DOHH2 (cell line): ENCODE results near the gene EMILIN3.

Source experiments
- H3F3A ChIP-seq: fragments of 200-600 bp; sonication (generic), shearing (Covaris generic); 2 replicates; pipeline ENCODE4 v1.6.0; 2016; ENCODE audit warnings: antibody characterized with exemption, mild to moderate bottlenecking; ENCODE audit not compliant: control insufficient read depth, insufficient read depth
- H3K27ac ChIP-seq: fragments of 200-600 bp; sonication (generic); 2 replicates; pipeline ENCODE4 v1.5.1; 2014; ENCODE audit warnings: low read depth, mild to moderate bottlenecking, low read length, moderate library complexity
- H3K27me3 ChIP-seq: fragments of 200-600 bp; sonication (generic); 2 replicates; pipeline ENCODE4 v1.6.1; 2014; ENCODE audit warnings: mild to moderate bottlenecking, low read length, mixed read lengths; ENCODE audit not compliant: control insufficient read depth
- H3K36me3 ChIP-seq: fragments of 200-600 bp; sonication (generic); 2 replicates; pipeline ENCODE4 v1.6.1; 2014; ENCODE audit warnings: mild to moderate bottlenecking, low read length, moderate library complexity, mixed read lengths; ENCODE audit not compliant: control insufficient read depth
- H3K4me1 ChIP-seq: fragments of 200-600 bp; sonication (generic); 2 replicates; pipeline ENCODE4 v1.6.1; 2014; ENCODE audit warnings: mild to moderate bottlenecking, low read length, mixed read lengths; ENCODE audit not compliant: control insufficient read depth
- H3K4me2 ChIP-seq: fragments of 200-600 bp; sonication (generic); 2 replicates; pipeline ENCODE4 v1.6.0; 2014; ENCODE audit warnings: mild to moderate bottlenecking, low read length, moderate library complexity
- H3K4me3 ChIP-seq: fragments of 200-600 bp; sonication (generic); 2 replicates; pipeline ENCODE4 v1.5.1; 2014; ENCODE audit warnings: mild to moderate bottlenecking, low read length, mixed read lengths
- H3K79me2 ChIP-seq: fragments of 200-600 bp; sonication (generic); 2 replicates; pipeline ENCODE4 v1.6.1; 2014; ENCODE audit warnings: mild to moderate bottlenecking, low read length, mixed read lengths; ENCODE audit not compliant: control insufficient read depth
- H3K9me2 ChIP-seq: fragments of 200-600 bp; sonication (generic); replicated peaks from 2 replicates; pipeline ENCODE4 v1.6.1; 2014; ENCODE audit warnings: mild to moderate bottlenecking, low read length, mixed read lengths; ENCODE audit not compliant: control insufficient read depth
- H3K9me3 ChIP-seq: fragments of 200-600 bp; sonication (generic); 2 replicates; pipeline ENCODE4 v1.6.1; 2014; ENCODE audit warnings: antibody characterized with exemption, low read length, mixed read lengths; ENCODE audit not compliant: control insufficient read depth, insufficient read depth
- H4K20me1 ChIP-seq: fragments of 200-600 bp; sonication (generic); 2 replicates; pipeline ENCODE4 v1.6.0; 2014; ENCODE audit warnings: low read depth, mild to moderate bottlenecking, antibody characterized with exemption, low read length, moderate library complexity; ENCODE audit not compliant: control insufficient read depth, insufficient read depth
- CTCF ChIP-seq: fragments of 200-600 bp; sonication (generic); IDR thresholded peaks from one replicate; pipeline ENCODE4 v1.5.1; 2014; ENCODE audit warnings: antibody characterized with exemption, mild to moderate bottlenecking, low read depth, low read length; ENCODE audit not compliant: poor library complexity, severe bottlenecking
- EZH2phosphoT487 ChIP-seq: fragments of 200-600 bp; sonication (generic); IDR thresholded peaks from 2 replicates; pipeline ENCODE4 v1.6.1; 2017; ENCODE audit warnings: borderline replicate concordance, mild to moderate bottlenecking, antibody characterized with exemption, low read length, moderate library complexity, mixed read lengths

EMILIN3 gene

GRCh38 chr20:41392295-41392694 lies 25.7 kb upstream of the EMILIN3 start:
- H3K9me3 ChIP-seq: no peaks in the 10 kb centered on the region
- no peak overlapping the region for H3K4me3 ChIP-seq
- H3K4me2 ChIP-seq: no peak overlapping the region
- H3K4me1 ChIP-seq: no peaks in the 10 kb centered on the region
- no peaks in the 10 kb centered on the region for H3K36me3 ChIP-seq
- no peaks in the 10 kb centered on the region for H3K9me2 ChIP-seq
- no peak overlapping the region for H3K27ac ChIP-seq
- no peak for TF ChIP-seq CTCF
- TF ChIP-seq EZH2phosphoT487: no peak
- H3F3A ChIP-seq: no peaks in the 10 kb centered on the region
- no peaks in the 10 kb centered on the region for H3K27me3 ChIP-seq
- H3K79me2 ChIP-seq: no peaks in the 10 kb centered on the region
- H4K20me1 ChIP-seq: no peaks in the 10 kb centered on the region

- Histone ChIP-seq H3K79me2 (no peaks in the 10 kb centered on the region), H3K36me3 (no peaks in the 10 kb centered on the region), H3F3A (no peaks in the 10 kb centered on the region), H3K27ac (no peak overlapping the region), H3K4me3 (no peak overlapping the region), H3K4me2 (no peak overlapping the region), H3K4me1 (no peaks in the 10 kb centered on the region), H3K27me3 (no peaks in the 10 kb centered on the region), H3K9me2 (no peaks in the 10 kb centered on the region), H3K9me3 (no peaks in the 10 kb centered on the region), H4K20me1 (no peaks in the 10 kb centered on the region)
- no peak for TF ChIP-seq CTCF
- TF ChIP-seq EZH2phosphoT487: no peak
Measured at GRCh38 chr20:41391587-41392001, 25.0 kb upstream of the EMILIN3 start.

GRCh38 chr20:41390889-41391288 lies 24.3 kb upstream of the EMILIN3 start:
- Histone ChIP-seq H3K36me3 (no peaks in the 10 kb centered on the region), H3F3A (no peaks in the 10 kb centered on the region), H3K27ac (no peak overlapping the region), H3K27me3 (no peaks in the 10 kb centered on the region), H3K79me2 (no peaks in the 10 kb centered on the region), H3K9me3 (no peaks in the 10 kb centered on the region), H3K4me3 (no peak overlapping the region), H3K4me2 (no peak overlapping the region), H4K20me1 (no peaks in the 10 kb centered on the region), H3K9me2 (no peaks in the 10 kb centered on the region), H3K4me1 (no peaks in the 10 kb centered on the region)
- TF ChIP-seq EZH2phosphoT487: no peak
- no peak for TF ChIP-seq CTCF

GRCh38 chr20:41387444-41387851 lies 20.8 kb upstream of the EMILIN3 start:
- H3K27ac ChIP-seq: no peak overlapping the region
- H3K79me2 ChIP-seq: no peaks in the 10 kb centered on the region

More at GRCh38 chr20:41387444-41387851, 20.8 kb upstream of the EMILIN3 start:
- H3F3A ChIP-seq: no peaks in the 10 kb centered on the region
- H3K9me2 ChIP-seq: no peaks in the 10 kb centered on the region
- H3K36me3 ChIP-seq: no peaks in the 10 kb centered on the region
- no peaks in the 10 kb centered on the region for H3K9me3 ChIP-seq
- no peak for TF ChIP-seq EZH2phosphoT487
- TF ChIP-seq CTCF: no peak
- no peaks in the 10 kb centered on the region for H4K20me1 ChIP-seq
- no peaks in the 10 kb centered on the region for H3K4me1 ChIP-seq
- no peak overlapping the region for H3K4me2 ChIP-seq
- no peaks in the 10 kb centered on the region; the same call in 1 of the 2 replicates for H3K27me3 ChIP-seq
- no peak overlapping the region for H3K4me3 ChIP-seq
